ENCODE data around the gene RIPOR2.

DNA sequence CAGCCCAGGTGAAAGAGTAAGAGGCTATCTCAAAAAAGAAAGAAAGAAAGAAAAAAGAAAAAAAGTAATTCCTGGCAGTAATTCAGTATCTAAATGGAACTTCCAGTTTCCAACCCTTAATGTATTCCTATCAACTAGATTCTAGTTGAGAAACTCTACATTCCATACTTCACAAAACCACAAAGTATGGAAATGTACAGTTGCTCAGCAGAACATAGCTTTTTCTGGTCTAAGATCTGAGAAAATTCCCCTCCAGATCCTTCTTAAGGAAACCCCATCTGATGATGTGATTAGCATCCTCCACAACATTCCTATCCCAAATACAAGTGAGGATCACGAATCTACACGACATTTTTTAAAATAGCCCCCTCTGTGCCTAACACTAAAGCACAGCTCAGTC is 140.7 kb downstream of the RIPOR2 start:
- TF ChIP-seq GATA2 (IDR thresholded peaks at IDR 0.05; ENCODE audit: low read depth, low read length) = no peak
- no peak for TF ChIP-seq GATA3 (IDR thresholded peaks at IDR 0.05; ENCODE audit: low read depth, low read length)

Measured in SH-SY5Y (cell line).